Measurements from ENCODE around the gene ZC3HAV1.

GRCh38 chr7:139058943-139059342 is 50.6 kb downstream of the ZC3HAV1 start:
- TF ChIP-seq CTCF (IDR thresholded peaks at IDR 0.05) = no peak
- TF ChIP-seq POLR2A (IDR thresholded peaks at IDR 0.05) = no peak

Data from thyroid gland (tissue), 4 donors.